K562 (cell line): ENCODE results near the gene SLC27A2. TPM values are rescaled to one million over a fixed set of nuclear protein-coding genes. Genes with fewer than 3 reads are reported as not detected.

ENCODE experiments used
- ATAC-seq: fragments of 200-7000 bp; cut with Tn5 transposase; 3 replicates; pipeline ENCODE4 v1.9.1; 2020; ENCODE audit warnings: moderate library complexity
- BruUV-seq: library from RNA; stranded (reverse); fragments of 400-500 nt; replicated peaks from 2 replicates; lab custom pipeline; 2021; lab: Mats Ljungman, UMichigan
- CTCF ChIA-PET: fragments of 300-600 bp; formaldehyde crosslinking; extraction: SDS; loops from one replicate; lab custom pipeline; 2021; ENCODE audit warnings: low intra/inter-chr PET ratio; lab: Yijun Ruan, JAX
- POLR2A ChIA-PET: fragments of 300-600, 350-650 bp; sonication (Branson Sonifier 250); formaldehyde crosslinking; extraction: SDS; loops from one replicate; lab custom pipeline; 2021; ENCODE audit warnings: antibody characterized with exemption, inconsistent platforms; lab: Yijun Ruan, JAX
- DNase-seq, 4 experiments: peaks; one replicate each; pipeline versions ENCODE4 v3.0.0 to v3.0.0-alpha.2; 2011 to 2018; ENCODE audit warnings: low spot score in 3 of 4, mixed read lengths in 3 of 4; ENCODE audit errors: extremely low read depth in 1 of 4
- FAIRE-seq: peaks from 2 replicates; lab custom pipeline; 2011; peaks lifted over from hg19 to GRCh38; lab: Jason Lieb, UNC
- H2AFZ ChIP-seq: 2 replicates; pipeline ENCODE4 v1.6.0; 2011; ENCODE audit warnings: low read depth, low read length, control low read depth, inconsistent platforms
- H3K27ac ChIP-seq: fragments of 200-600 bp; 3 replicates; pipeline ENCODE4 v1.8.0; 2011; ENCODE audit warnings: low read depth, mild to moderate bottlenecking, control low read depth, inconsistent platforms, low read length, moderate library complexity, mixed read lengths; ENCODE audit errors: extremely low read depth
- H3K27me3 ChIP-seq, 2 experiments: fragments of 300-600 bp in 1 of 2; 2 replicates in 1 of 2; 3 replicates in 1 of 2; pipeline versions ENCODE4 v1.6.0 to v1.8.0; 2011; ENCODE audit warnings: inconsistent platforms in 2 of 2, low read length in 2 of 2, mild to moderate bottlenecking in 1 of 2, mixed read lengths in 1 of 2, moderate library complexity in 1 of 2; ENCODE audit not compliant: control insufficient read depth in 2 of 2, insufficient read depth in 2 of 2
- H3K36me3 ChIP-seq: fragments of 300-600 bp; 3 replicates; pipeline ENCODE4 v1.8.0; 2011; ENCODE audit warnings: mild to moderate bottlenecking, low read length, inconsistent platforms; ENCODE audit not compliant: control insufficient read depth, insufficient read depth
- H3K4me1 ChIP-seq, 2 experiments: fragments of 200-600 bp in 1 of 2; replicated peaks in 1 of 2; 2 replicates in 1 of 2; 3 replicates in 1 of 2; pipeline versions ENCODE4 v1.5.1 to v1.8.0; 2011; ENCODE audit warnings: inconsistent platforms in 2 of 2, low read length in 2 of 2, mild to moderate bottlenecking in 1 of 2, mixed read lengths in 1 of 2, moderate library complexity in 1 of 2; ENCODE audit not compliant: control insufficient read depth in 2 of 2, insufficient read depth in 2 of 2
- H3K4me2 ChIP-seq: 2 replicates; pipeline ENCODE4 v1.6.1; 2011; ENCODE audit warnings: low read length, control low read depth, inconsistent platforms, mixed read lengths; ENCODE audit not compliant: insufficient read depth
- H3K4me3 ChIP-seq: fragments of 200-600 bp; sonication (generic), shearing (Covaris generic); 2 replicates; pipeline ENCODE4 v1.5.1; 2016; ENCODE audit warnings: control low read depth, inconsistent platforms
- H3K79me2 ChIP-seq: fragments of 200-600 bp; 3 replicates; pipeline ENCODE4 v1.8.0; 2011; ENCODE audit warnings: low read length, inconsistent platforms; ENCODE audit not compliant: control insufficient read depth, insufficient read depth
- H3K9ac ChIP-seq, 2 experiments: 2 replicates each; pipeline versions ENCODE4 v1.6.0 to v1.6.1; 2011; ENCODE audit warnings: low read depth in 2 of 2, low read length in 2 of 2, control low read depth in 1 of 2, inconsistent platforms in 1 of 2, mild to moderate bottlenecking in 1 of 2, mixed read lengths in 1 of 2; ENCODE audit not compliant: insufficient read depth in 1 of 2
- H3K9me1 ChIP-seq: one replicate; pipeline ENCODE4 v1.6.0; 2011; ENCODE audit warnings: inconsistent platforms, mild to moderate bottlenecking, low read length, moderate library complexity; ENCODE audit not compliant: control insufficient read depth, insufficient read depth
- H3K9me3 ChIP-seq: replicated peaks from 2 replicates; pipeline ENCODE4 v1.5.1; 2011; ENCODE audit warnings: low read depth, low read length, inconsistent platforms; ENCODE audit not compliant: control insufficient read depth, insufficient read depth
- H4K20me1 ChIP-seq: replicated peaks from 2 replicates; pipeline ENCODE4 v1.6.1; 2011; ENCODE audit warnings: low read length, inconsistent platforms, mixed read lengths; ENCODE audit not compliant: control insufficient read depth, insufficient read depth
- ATF6 ChIP-seq: sonication (generic); formaldehyde crosslinking; IDR thresholded peaks from 2 replicates; pipeline ENCODE4 v1.4.0; 2020; ENCODE audit warnings: mild to moderate bottlenecking, missing genetic modification reagents
- BACH1 ChIP-seq: fragments of 200-800 bp; sonication (Bioruptor generic); IDR thresholded peaks from 2 replicates; pipeline ENCODE4 v1.6.1; 2016; ENCODE audit warnings: missing genetic modification characterization, missing compliant biosample characterization
- FOXA3 ChIP-seq, 2 experiments: fragments of 450-650 bp in 1 of 2; sonication (generic) in 1 of 2; formaldehyde crosslinking; IDR thresholded peaks in 1 of 2; conservative IDR thresholded peaks in 1 of 2; 2 replicates each; pipeline versions ENCODE4 v1.4.0 to v1.8.0; 2020 to 2022; ENCODE audit warnings: mild to moderate bottlenecking in 2 of 2, missing genetic modification reagents in 1 of 2
- PML ChIP-seq: IDR thresholded peaks from 2 replicates; pipeline ENCODE4 v1.6.1; 2012; ENCODE audit warnings: low read length, inconsistent platforms
- SREBF2 ChIP-seq: sonication (generic); formaldehyde crosslinking; IDR thresholded peaks from 2 replicates; pipeline ENCODE4 v1.4.0; 2020; ENCODE audit warnings: mild to moderate bottlenecking, missing genetic modification reagents
- ZNF134 ChIP-seq: fragments of 250-450 bp; sonication (Bioruptor Pico); conservative IDR thresholded peaks from 2 replicates; pipeline ENCODE4 v1.4.0; 2020
- WGBS: fragments of 100-300 bp; shearing (Covaris generic); methylation state at CpG from one replicate; pipeline ENCODE4 v1.1.6; 2016; ENCODE audit warnings: low coverage, mixed read lengths; ENCODE audit not compliant: insufficient coverage; ENCODE audit errors: missing lambda C conversion rate; 5-methylcytosine and 5-hydroxymethylcytosine counted together
- in situ Hi-C: fragments of 300-500 bp; cut with MboI; formaldehyde crosslinking; loops from 4 replicates; pipeline ENCODE4 v1.15.0; 2018; ENCODE audit warnings: inconsistent platforms, mixed read lengths
- intact Hi-C: fragments of 100-400 bp; cut with micrococcal nuclease; formaldehyde crosslinking; loops from 2 replicates; pipeline ENCODE4 v1.14.2; 2022
- polyA plus RNA-seq, 8 experiments: library from polyadenylated mRNA; depleted of rRNA in 4 of 8; stranded (reverse) in 5 of 8; unstranded in 3 of 8; fragments of >200 nt; fragmentation: Nextera tagmentation in 2 of 8; fragmentation: Illumina TruSeq in 1 of 8; extraction: Ambion mirVana in 2 of 8; extraction: Trizol in 1 of 8; gene quantifications; 2 replicates each; pipeline versions ENCODE4 v1.2.1 to v1.2.3, GENCODE V29; 2011 to 2014; ENCODE audit warnings: inconsistent platforms in 1 of 8, missing spikeins in 1 of 8
- total RNA-seq, 7 experiments: library from RNA; depleted of rRNA in 6 of 7; stranded (reverse); fragments of >200 nt in 6 of 7; fragmentation: Illumina TruSeq in 2 of 7; extraction: Trizol in 2 of 7; gene quantifications; 2 replicates each; pipeline versions ENCODE4 v1.2.1 to v1.2.3, GENCODE V29; 2011 to 2021; ENCODE audit warnings: low replicate concordance in 1 of 7

The SLC27A2 gene
- total and polyA plus RNA-seq, 9 of the 15 experiments (the other 6 are each of a cell fraction or from before 2014, with no cell fraction given): 4.9 to 38.0 (median 22.7) TPM

GRCh38 chr15:50236433-50236832 is 54.4 kb downstream of the SLC27A2 start:
- in situ Hi-C loops: no loop called here
- DNase-seq: no peak
- Histone ChIP-seq H3K79me2 (no peaks in the 10 kb centered on the region), H3K9me1 (no peaks in the 10 kb centered on the region), H3K9ac (no peak overlapping the region), H3K4me1 (peaks cover 0 to 22% of the 10 kb centered on the region in 2 experiments; a peak in 3 of 5 replicates), H2AFZ (no peak overlapping the region), H4K20me1 (no peaks in the 10 kb centered on the region), H3K4me2 (no peak overlapping the region), H3K4me3 (no peak overlapping the region), H3K36me3 (peaks cover 11% of the 10 kb centered on the region; the same call in 2 of the 3 replicates), H3K27me3 (no peaks in the 10 kb centered on the region), H3K27ac (no peak overlapping the region; the same call in 2 of the 3 replicates), H3K9me3 (no peaks in the 10 kb centered on the region)
- TF ChIP-seq ATF6 (CRISPR knock-in tag) (no peak), PML (no peak), FOXA3 (CRISPR knock-in tag; conservative IDR thresholded peaks at IDR 0.05 in 1 of 2, IDR thresholded peaks at IDR 0.05 in 1 of 2) (no peak), ZNF134 (CRISPR knock-in tag) (no peak), BACH1 (tag) (0 out of 2 replicates have a peak, but pooled peaks have one; percentile 4), SREBF2 (no peak)
- ATAC-seq: no peak
- CTCF ChIA-PET: no interaction called here
- intact Hi-C loops: no loop called here
- FAIRE-seq: no peak
- no TSS peak for BruUV-seq
- POLR2A ChIA-PET: interaction anchor here (1.0 kb wide), 1 partner anchor 12 kb away, joined by 3 read pairs; no protein-coding TSS in a partner anchor
- WGBS: 80% methylated on average over 9 of the region's 9 CpGs
